Activated T-helper 1 cell treated with anti-CD3 and anti-CD28 coated beads, Interleukin-12 subunit alpha, Interleukin-12 subunit beta, Interleukin-2, Interleukin-4 antibody, amounts not matched to agents 30 ng/mL and 10 ng/mL and 1 ng/mL, durations not matched to agents 14 hours and 24 hours and 36 hours (primary cell): Measurements from ENCODE around the gene ATF5. TPM values are rescaled to one million over a fixed set of nuclear protein-coding genes. Genes with fewer than 3 reads are reported as not detected.

Experiments used
- DNase-seq: peaks from one replicate; pipeline ENCODE4 v3.0.0; 2021; ENCODE audit warnings: low spot score
- H3K27ac Mint-ChIP-seq: one replicate; pipeline ENCODE4 v1.8.0; 2021; ENCODE audit warnings: mild to moderate bottlenecking, mixed read lengths
- H3K27me3 Mint-ChIP-seq: one replicate; pipeline ENCODE4 v1.8.0; 2022; ENCODE audit warnings: mild to moderate bottlenecking, moderate library complexity, mixed read lengths; ENCODE audit not compliant: insufficient read depth
- H3K36me3 Mint-ChIP-seq: one replicate; pipeline ENCODE4 v1.8.0; 2021; ENCODE audit warnings: low read depth, mixed read lengths
- H3K4me1 Mint-ChIP-seq: one replicate; pipeline ENCODE4 v1.8.0; 2021; ENCODE audit warnings: low read depth, mixed read lengths
- H3K4me3 Mint-ChIP-seq: one replicate; pipeline ENCODE4 v1.8.0; 2021; ENCODE audit warnings: mild to moderate bottlenecking, moderate library complexity, mixed read lengths
- H3K9me3 Mint-ChIP-seq: one replicate; pipeline ENCODE4 v1.8.0; 2021; ENCODE audit warnings: mixed read lengths
- intact Hi-C: fragments of 100-400 bp; cut with micrococcal nuclease; formaldehyde crosslinking; loops from one replicate; pipeline ENCODE4 v1.15.1; 2024
- total RNA-seq: library from RNA; stranded (reverse); gene quantifications from 2 replicates; pipeline ENCODE4 v1.2.3, GENCODE V29; 2022

The ATF5 gene
- total RNA-seq: 50.7 and 52.0 TPM in 2 replicates

GRCh38 chr19:49929121-49929610, at the start of gene ATF5, which contains the start of gene NUP62:
Gene ATF5 (plus strand): TSS chr19:49929205. CDS start chr19:49930851, 1,646 bp downstream.
Gene NUP62 (minus strand): TSS chr19:49929504. CDS start chr19:49909807, 19,697 bp downstream.
- H3K9me3 Mint-ChIP-seq: peaks cover 4% of the 10 kb centered on the region
- H3K27me3 Mint-ChIP-seq: no peaks in the 10 kb centered on the region
- peak within 1 kb of the TSS; percentile 97 for H3K4me3 Mint-ChIP-seq
- H3K36me3 Mint-ChIP-seq: peaks cover 64% of the 10 kb centered on the region
- peak; percentile 88 for DNase-seq
- peak within 1 kb of the TSS; percentile 100 for H3K27ac Mint-ChIP-seq
- peaks cover 54% of the 10 kb centered on the region for H3K4me1 Mint-ChIP-seq
- intact Hi-C loops: loop anchor here (1.0 to 2.0 kb wide), 6 partner anchors 18 to 62 kb away; partner anchors contain the start of genes AKT1S1, PNKP and TBC1D17

- no peak for DNase-seq
- Mint-ChIP-seq H3K9me3 (no peaks in the 10 kb centered on the region), H3K27me3 (no peaks in the 10 kb centered on the region), H3K27ac (no peak overlapping the region), H3K4me3 (no peak overlapping the region), H3K36me3 (peaks cover 36% of the 10 kb centered on the region), H3K4me1 (peaks cover 30% of the 10 kb centered on the region)
- intact Hi-C loops: loop anchor here (5.0 kb wide), 1 partner anchor 103 kb away; no protein-coding TSS in a partner anchor
Measured at GRCh38 chr19:49879243-49879963, 49.6 kb upstream of the ATF5 start.

GRCh38 chr19:49880162-49880869, 48.7 kb upstream of the ATF5 start:
- Mint-ChIP-seq H3K27me3 (no peaks in the 10 kb centered on the region), H3K36me3 (peaks cover 40% of the 10 kb centered on the region), H3K9me3 (no peaks in the 10 kb centered on the region), H3K4me3 (peak overlapping the region; percentile 31), H3K27ac (no peak overlapping the region), H3K4me1 (peaks cover 22% of the 10 kb centered on the region)
- DNase-seq: no peak
- intact Hi-C loops: no loop called here

- Mint-ChIP-seq H3K27me3 (no peaks in the 10 kb centered on the region), H3K9me3 (no peaks in the 10 kb centered on the region), H3K36me3 (peaks cover 41% of the 10 kb centered on the region), H3K4me1 (peaks cover 16% of the 10 kb centered on the region), H3K4me3 (no peak overlapping the region), H3K27ac (no peak overlapping the region)
- DNase-seq: no peak
- intact Hi-C loops: no loop called here
Measured at GRCh38 chr19:49881186-49881585, 47.8 kb upstream of the ATF5 start.

GRCh38 chr19:49881672-49882394, 47.2 kb upstream of the ATF5 start:
- H3K4me1 Mint-ChIP-seq: peaks cover 16% of the 10 kb centered on the region
- H3K4me3 Mint-ChIP-seq: no peak overlapping the region
- peaks cover 44% of the 10 kb centered on the region for H3K36me3 Mint-ChIP-seq
- intact Hi-C loops: no loop called here
- no peaks in the 10 kb centered on the region for H3K27me3 Mint-ChIP-seq
- no peak overlapping the region for H3K27ac Mint-ChIP-seq
- H3K9me3 Mint-ChIP-seq: no peaks in the 10 kb centered on the region
- no peak for DNase-seq

- Mint-ChIP-seq H3K9me3 (no peaks in the 10 kb centered on the region), H3K36me3 (peaks cover 44% of the 10 kb centered on the region), H3K27ac (no peak overlapping the region), H3K4me1 (peaks cover 16% of the 10 kb centered on the region), H3K27me3 (no peaks in the 10 kb centered on the region), H3K4me3 (no peak overlapping the region)
- intact Hi-C loops: no loop called here
- no peak for DNase-seq
Measured at GRCh38 chr19:49882643-49883042, 46.4 kb upstream of the ATF5 start.

- H3K9me3 Mint-ChIP-seq: no peaks in the 10 kb centered on the region
- intact Hi-C loops: no loop called here
- no peaks in the 10 kb centered on the region for H3K27me3 Mint-ChIP-seq
- peaks cover 42% of the 10 kb centered on the region for H3K36me3 Mint-ChIP-seq
- H3K4me1 Mint-ChIP-seq: peaks cover 13% of the 10 kb centered on the region
- no peak for DNase-seq
- H3K27ac Mint-ChIP-seq: no peak overlapping the region
- H3K4me3 Mint-ChIP-seq: no peak overlapping the region
Measured at GRCh38 chr19:49883094-49883493, 45.9 kb upstream of the ATF5 start.

GRCh38 chr19:49884109-49884508, 44.9 kb upstream of the ATF5 start:
- no peak overlapping the region for H3K27ac Mint-ChIP-seq
- intact Hi-C loops: no loop called here
- no peaks in the 10 kb centered on the region for H3K27me3 Mint-ChIP-seq
- no peak for DNase-seq
- H3K9me3 Mint-ChIP-seq: no peaks in the 10 kb centered on the region
- H3K4me1 Mint-ChIP-seq: peaks cover 3% of the 10 kb centered on the region
- H3K36me3 Mint-ChIP-seq: peaks cover 44% of the 10 kb centered on the region
- no peak overlapping the region for H3K4me3 Mint-ChIP-seq

- no peak overlapping the region for H3K27ac Mint-ChIP-seq
- no peaks in the 10 kb centered on the region for H3K4me1 Mint-ChIP-seq
- H3K27me3 Mint-ChIP-seq: no peaks in the 10 kb centered on the region
- H3K36me3 Mint-ChIP-seq: peaks cover 46% of the 10 kb centered on the region
- DNase-seq: no peak
- no peak overlapping the region for H3K4me3 Mint-ChIP-seq
- H3K9me3 Mint-ChIP-seq: no peaks in the 10 kb centered on the region
- intact Hi-C loops: no loop called here
Measured at GRCh38 chr19:49884760-49885159, 44.2 kb upstream of the ATF5 start.

GRCh38 chr19:49887037-49887664, 41.9 kb upstream of the ATF5 start:
- DNase-seq: no peak
- H3K36me3 Mint-ChIP-seq: peaks cover 35% of the 10 kb centered on the region
- H3K4me3 Mint-ChIP-seq: no peak overlapping the region
- intact Hi-C loops: no loop called here
- no peaks in the 10 kb centered on the region for H3K27me3 Mint-ChIP-seq
- no peaks in the 10 kb centered on the region for H3K4me1 Mint-ChIP-seq
- no peaks in the 10 kb centered on the region for H3K9me3 Mint-ChIP-seq
- H3K27ac Mint-ChIP-seq: no peak overlapping the region

GRCh38 chr19:49887665-49888509, 41.1 kb upstream of the ATF5 start:
- Mint-ChIP-seq H3K9me3 (no peaks in the 10 kb centered on the region), H3K27ac (no peak overlapping the region), H3K27me3 (peaks cover 1% of the 10 kb centered on the region), H3K36me3 (peaks cover 37% of the 10 kb centered on the region), H3K4me1 (peaks cover 7% of the 10 kb centered on the region), H3K4me3 (no peak overlapping the region)
- DNase-seq: no peak
- intact Hi-C loops: no loop called here

GRCh38 chr19:49888510-49888824, 40.5 kb upstream of the ATF5 start:
- H3K4me1 Mint-ChIP-seq: peaks cover 13% of the 10 kb centered on the region
- no peaks in the 10 kb centered on the region for H3K9me3 Mint-ChIP-seq
- H3K27ac Mint-ChIP-seq: no peak overlapping the region
- no peak for DNase-seq
- no peak overlapping the region for H3K4me3 Mint-ChIP-seq
- peaks cover 37% of the 10 kb centered on the region for H3K36me3 Mint-ChIP-seq
- intact Hi-C loops: no loop called here
- peaks cover 1% of the 10 kb centered on the region for H3K27me3 Mint-ChIP-seq
